Posterior vena cava (tissue), 2 donors: ENCODE measurements around the gene PAK5. TPM values are rescaled to one million over a fixed set of nuclear protein-coding genes. Genes with fewer than 3 reads are reported as not detected.

ENCODE experiments used
- DNase-seq: peaks from one replicate; pipeline ENCODE4 v3.0.0-alpha.2; 2020; ENCODE audit warnings: low spot score
- intact Hi-C, 2 donors: fragments of 100-400 bp; cut with DNase I; formaldehyde crosslinking; loops; one replicate each; pipeline versions ENCODE4 v1.14.1 to v1.14.2; 2022 to 2023
- total RNA-seq, 2 donors: library from RNA; stranded (reverse); fragmentation: NEBNext Ultra II Directional; extraction: Animal tissue kit (Norgen Biotek cat#: 25700); gene quantifications; one replicate each; pipeline ENCODE4 v1.2.1, GENCODE V29; 2021
- donor health status: DM: yes; HTN: yes; CAD: no.
- donor health status: DM: yes; HTN: yes; CAD: no.

Gene PAK5
- total RNA-seq, 2 donors from 2014 or later: not detected

DNA sequence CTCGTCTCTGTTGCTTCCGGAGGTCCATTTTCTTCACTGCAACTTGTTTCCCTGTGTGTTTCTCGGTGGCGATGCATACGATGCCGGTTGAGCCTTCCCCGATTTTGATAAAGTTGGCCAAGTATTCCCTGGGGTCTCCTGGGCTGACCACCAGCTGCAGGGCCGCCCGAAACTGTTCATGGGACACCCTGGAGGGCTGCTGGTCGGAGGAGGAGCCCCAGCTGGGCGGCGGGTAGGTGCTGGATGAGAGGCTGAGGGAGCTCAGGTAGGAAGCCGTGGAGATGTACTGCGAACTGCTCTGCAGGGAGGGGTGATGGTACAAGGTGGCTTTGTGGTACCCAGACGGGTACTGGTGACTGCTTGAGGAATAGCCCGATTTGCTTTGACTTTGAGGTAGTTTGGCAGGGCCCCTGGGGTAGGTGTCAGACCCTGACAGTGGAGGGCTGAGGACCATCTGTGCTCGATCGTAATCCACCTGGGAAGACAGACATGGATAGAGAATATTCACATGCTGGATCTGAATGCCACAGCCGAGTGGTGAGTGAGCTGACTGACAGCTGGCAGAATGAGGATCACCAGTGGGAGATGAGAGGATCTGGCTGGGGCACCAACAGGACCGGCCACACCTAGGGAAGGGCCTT is 272.8 kb downstream of the PAK5 start:
- no peak for DNase-seq
- intact Hi-C loops: no loop called here

DNA sequence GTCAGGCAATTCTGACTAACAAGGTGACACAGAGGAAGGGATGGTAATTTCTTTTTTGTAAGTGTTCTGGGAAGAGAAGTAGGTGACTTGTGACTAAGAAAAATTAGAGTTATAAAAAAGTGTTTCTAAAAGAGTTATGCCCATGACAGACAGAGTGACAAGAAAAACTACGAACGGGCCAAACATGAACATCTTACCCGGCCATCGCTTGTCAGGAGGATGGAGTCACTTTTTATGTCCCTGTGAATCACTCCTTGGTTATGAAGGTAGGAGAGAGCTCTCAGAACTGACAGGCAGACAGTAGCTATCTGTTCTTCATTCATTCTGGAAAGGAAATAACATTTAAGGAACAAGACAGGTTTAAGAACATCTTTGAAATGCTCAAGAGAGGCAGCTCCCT is 281.5 kb downstream of the PAK5 start:
- no peak for DNase-seq
- intact Hi-C loops: no loop called here

DNA sequence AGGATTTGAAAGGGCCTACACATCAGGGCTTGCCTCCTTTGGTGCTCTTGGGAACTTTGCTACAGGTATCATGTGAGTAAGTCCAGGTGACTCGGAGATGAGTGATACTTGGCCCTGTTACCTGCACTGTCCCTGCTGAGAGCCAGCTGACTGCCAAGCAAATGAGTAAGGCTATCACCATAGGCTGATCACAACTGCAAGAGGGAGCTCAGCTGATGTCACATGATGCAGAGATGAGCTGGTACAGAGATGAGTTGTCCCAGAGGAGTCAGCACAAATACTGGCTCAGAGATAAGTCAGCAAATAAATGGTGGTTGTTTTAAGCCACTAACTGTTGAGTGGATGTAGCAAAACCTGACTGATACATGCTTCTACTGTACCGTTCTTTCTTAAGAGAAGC is 283.1 kb downstream of the PAK5 start:
- no peak for DNase-seq
- intact Hi-C loops: no loop called here

DNA sequence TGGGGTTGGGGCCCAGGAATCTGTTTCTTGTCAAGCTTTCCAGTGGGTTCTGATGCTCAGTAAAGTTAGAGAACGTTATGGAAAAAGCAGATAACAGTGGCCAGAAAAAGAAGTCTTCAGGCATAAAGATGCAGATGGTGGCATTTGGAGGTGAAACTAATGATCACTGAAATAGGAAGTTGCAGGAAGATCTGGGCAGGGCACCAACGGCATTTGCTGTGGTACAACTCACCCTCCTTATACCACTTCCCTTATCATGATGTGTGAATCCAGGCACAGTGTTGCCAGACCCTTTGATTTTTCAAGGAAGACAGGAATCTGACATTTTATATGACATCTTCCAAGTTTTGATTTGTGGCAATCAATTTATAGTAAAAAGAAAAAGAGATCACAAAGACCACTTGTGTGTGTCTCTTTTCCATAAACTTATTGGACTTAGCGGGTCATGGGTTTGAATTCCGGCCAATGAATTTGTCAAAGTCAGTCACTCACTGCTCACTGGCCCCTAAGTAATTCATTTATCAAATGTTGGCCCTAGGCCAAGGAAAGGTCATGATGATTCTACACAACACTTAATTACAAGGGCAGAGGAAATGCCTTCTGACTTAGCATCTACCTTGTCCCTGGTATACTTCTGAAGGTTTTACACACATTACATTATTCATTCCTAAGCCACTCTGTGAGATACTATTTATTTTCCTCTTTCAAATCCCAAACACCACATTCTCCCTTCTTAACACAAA is 286.9 kb downstream of the PAK5 start:
- DNase-seq: no peak

DNA sequence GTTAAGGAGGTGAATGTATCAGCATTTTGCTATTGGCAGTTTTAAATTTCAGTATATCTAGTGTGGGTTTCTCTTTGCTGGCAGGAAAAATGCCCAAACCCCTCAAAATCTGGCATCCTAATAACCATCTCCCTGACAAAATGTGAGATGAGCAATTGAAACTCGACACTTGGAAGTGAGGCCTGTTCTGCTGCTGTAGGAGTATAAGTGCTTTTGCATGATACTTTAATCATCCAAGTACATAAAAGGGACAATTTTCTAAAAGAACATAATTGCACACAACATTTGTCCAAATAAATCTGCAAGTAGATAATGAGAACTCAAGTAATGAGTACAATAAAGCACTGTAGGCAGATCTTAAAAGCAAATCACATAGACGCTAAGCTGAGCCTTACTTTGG is 288.0 kb downstream of the PAK5 start:
- intact Hi-C loops: no loop called here
- no peak for DNase-seq

More for the DNA sequence above, 286.9 kb downstream of the PAK5 start:
- intact Hi-C loops: no loop called here

DNA sequence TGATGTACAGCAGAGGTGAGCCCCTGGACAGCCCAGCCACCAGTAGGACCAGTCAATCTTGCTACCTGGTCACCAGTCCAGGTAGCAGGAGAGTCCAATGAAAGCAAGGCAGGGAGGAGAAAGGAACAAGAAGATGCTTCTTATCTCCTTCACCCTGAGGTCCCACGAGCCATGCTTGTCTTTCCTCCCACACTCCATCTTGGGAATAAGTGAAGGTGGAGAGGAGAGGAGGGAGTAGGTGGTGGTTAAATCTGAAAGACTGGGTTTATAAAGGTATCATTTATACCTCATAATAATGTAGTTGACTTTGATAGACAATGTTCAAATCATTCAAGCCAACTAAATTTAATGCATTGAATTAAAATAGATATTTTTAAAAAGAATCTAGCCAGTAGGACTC is 288.6 kb downstream of the PAK5 start:
- intact Hi-C loops: no loop called here
- DNase-seq: no peak

DNA sequence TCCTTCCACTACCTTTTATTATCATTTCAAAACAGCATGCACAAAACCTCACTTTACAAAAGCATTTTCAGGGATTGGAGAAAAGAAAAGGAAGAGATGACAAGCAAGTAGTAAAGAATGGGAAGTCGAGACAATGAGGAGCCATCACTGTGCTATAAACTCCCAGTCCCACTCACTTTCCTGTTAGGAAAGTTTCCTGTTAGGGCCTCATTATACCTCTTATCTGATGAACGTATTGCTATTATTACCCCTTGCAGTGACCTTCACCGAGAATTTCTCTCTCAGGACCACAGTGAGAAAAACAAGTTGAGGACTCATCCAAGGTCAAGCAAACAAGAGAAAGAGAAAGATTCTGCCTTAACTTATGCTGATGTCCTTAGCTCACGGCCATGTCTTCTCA is 295.7 kb downstream of the PAK5 start:
- no peak for DNase-seq
- intact Hi-C loops: no loop called here

DNA sequence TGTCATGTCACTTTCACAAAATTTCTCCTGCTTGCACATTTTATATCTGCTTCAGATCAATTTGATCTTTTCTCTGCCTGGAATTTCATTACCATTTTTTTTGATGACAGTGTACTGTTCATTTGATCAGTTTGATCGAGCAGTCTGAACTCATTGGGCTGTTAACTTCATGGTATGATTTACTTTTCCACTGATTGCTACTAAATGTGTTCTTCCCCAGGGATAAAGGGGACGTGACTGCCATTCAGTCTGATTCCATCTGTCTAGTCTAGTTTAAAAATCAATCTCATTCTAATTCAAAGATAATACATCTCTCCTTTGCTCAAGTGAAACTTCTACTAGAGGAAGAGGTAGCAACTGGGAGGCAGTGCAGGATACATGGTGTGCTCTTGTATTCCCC is 303.4 kb downstream of the PAK5 start:
- intact Hi-C loops: no loop called here
- DNase-seq: no peak

DNA sequence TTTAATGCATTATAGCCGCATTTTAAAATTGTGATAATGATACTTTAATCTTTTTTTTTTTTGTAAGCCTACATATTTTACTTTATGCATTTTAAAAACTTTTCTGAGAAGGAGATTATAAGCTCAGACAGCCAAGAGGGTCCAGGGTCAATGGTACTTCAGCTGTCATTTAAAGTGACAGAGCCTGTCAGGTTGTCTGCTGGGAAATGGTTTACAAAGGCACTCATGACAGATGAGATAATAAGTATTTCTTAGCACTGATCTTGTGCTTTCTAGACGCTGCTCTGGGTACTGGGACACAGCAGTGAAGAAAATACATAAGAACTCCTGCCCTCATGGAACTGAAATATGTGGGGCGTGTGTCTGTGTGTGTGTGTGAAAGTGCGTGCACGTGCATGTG is 304.9 kb downstream of the PAK5 start:
- no peak for DNase-seq
- intact Hi-C loops: no loop called here

DNA sequence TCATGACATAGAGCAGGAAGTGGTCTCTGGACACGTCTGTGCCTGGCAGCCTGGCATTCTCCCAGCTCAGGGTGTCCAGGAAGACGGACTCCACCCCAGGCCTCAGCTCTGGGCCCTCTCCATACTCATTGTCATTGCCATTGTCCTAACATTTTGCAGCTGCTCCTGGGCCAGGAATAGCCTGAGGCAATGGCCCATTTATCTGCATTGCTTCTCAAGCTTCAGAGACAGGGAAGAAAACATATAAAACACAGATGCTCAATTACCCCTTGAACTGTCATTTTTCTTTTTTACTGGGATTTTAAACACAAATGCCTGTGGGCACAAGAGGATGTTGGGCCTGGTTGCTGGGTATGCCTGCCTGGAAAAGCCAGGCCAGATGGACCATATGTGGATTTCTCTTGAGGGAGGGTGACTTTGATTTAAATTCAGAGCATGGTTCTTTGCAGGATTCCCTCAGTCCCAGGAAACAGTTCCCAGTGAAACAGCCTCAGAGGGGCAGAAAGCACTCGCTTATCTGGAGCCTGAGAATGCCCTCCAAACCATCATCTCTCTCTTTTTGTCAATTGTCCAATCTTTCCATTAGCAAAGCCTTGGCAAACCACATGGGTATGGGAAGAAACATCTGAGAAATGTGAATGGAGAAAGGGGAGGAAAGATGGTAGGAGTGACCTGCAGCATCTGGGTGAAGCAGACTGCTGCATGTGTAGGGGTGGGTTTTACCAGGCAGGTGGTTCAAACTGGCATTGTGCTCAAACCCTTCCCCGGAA is 306.6 kb downstream of the PAK5 start:
- no peak for DNase-seq
- intact Hi-C loops: no loop called here

DNA sequence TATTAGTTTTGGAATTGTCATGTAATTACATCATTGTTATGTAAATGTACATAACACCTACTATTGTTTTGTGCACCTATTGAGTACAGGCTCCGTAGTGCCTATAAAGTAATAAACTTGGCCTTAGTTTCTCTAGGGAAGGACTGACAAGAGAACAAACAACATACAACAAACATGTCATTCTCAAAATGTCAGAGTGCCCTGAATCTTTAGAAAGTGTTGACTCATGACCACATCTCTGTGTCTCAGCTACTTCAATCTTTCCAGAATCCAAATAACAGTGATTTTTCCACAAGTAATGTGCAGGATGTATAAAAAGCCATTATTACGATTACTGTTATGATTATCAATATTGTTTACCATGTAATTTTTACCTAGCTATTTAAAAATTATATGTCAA is 307.3 kb downstream of the PAK5 start:
- intact Hi-C loops: no loop called here
- DNase-seq: no peak

DNA sequence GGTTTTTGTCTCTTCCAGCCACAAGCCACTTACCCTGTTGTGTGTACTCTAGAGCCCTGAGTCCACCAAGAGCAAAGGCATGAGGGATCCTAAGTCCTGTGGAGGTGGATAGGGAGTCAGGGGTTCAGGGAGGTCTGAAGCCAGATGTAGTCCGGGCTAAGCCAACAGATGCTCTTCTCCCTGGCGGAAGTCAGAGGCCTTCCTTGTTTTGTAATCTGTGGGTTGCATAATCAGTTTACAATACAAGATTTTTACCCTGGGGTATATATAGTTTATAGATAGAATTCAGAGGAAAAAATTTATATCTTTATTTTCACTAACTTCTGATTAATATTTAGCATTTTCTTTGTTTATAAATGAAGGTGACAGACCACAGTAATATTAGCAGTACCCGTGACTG is 315.2 kb downstream of the PAK5 start:
- DNase-seq: no peak
- intact Hi-C loops: loop anchor here in 1 of 2 donors (5.0 kb wide), 1 partner anchor 1576 kb away; no protein-coding TSS in a partner anchor

DNA sequence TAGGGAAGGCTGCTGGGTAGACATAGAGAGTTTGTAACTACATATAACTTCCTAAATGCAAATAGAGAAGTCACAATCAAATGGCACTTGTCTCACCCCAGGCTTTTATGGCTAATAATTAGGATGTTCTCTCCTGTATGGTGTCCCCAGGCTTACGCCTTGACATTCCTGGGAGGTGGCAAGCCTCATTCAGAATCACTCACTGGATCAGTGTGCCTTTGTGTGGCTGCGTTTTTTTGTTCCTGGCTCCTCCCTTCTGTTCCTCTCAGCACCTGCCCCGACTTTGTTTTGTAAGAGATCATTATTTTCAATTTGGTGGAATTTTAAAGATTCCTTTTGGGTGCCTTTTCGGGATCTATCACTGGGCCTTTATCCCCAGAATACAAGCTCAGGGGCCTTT is 318.8 kb downstream of the PAK5 start:
- intact Hi-C loops: loop anchor here in 1 of 2 donors (5.0 kb wide), 1 partner anchor 1573 kb away; no protein-coding TSS in a partner anchor
- no peak for DNase-seq

DNA sequence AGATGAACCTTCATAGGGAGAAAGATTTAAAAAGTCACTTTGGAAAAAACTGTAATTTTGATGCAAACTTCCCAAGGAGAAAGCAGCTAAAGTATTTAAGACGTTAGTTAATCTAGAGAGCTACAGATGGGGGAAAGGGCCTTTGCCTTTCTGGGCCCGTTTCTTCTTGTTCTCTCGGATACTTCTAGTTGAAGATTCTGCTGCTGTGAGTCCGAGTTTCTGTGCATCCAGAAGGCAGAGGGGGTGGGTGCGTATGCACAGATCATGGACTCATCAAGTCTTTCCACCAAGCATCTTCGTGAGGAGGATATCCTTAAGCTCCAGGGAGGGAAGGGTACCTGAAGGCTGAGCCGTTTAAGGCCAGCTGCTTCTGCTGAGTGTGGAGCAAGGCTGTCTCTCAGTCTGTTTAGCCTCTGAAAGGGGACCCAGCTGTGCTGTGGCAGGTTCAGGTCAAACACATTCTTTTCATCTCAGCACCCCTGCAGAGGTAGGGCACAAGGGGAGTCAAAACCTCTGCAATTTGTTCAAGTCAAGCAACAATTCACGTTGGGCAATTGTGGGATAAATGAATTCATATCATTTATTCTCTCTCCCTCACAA is 320.2 kb downstream of the PAK5 start:
- DNase-seq: no peak
- intact Hi-C loops: loop anchor here in 1 of 2 donors (1.0 kb wide), 1 partner anchor 15 kb away; no protein-coding TSS in a partner anchor

DNA sequence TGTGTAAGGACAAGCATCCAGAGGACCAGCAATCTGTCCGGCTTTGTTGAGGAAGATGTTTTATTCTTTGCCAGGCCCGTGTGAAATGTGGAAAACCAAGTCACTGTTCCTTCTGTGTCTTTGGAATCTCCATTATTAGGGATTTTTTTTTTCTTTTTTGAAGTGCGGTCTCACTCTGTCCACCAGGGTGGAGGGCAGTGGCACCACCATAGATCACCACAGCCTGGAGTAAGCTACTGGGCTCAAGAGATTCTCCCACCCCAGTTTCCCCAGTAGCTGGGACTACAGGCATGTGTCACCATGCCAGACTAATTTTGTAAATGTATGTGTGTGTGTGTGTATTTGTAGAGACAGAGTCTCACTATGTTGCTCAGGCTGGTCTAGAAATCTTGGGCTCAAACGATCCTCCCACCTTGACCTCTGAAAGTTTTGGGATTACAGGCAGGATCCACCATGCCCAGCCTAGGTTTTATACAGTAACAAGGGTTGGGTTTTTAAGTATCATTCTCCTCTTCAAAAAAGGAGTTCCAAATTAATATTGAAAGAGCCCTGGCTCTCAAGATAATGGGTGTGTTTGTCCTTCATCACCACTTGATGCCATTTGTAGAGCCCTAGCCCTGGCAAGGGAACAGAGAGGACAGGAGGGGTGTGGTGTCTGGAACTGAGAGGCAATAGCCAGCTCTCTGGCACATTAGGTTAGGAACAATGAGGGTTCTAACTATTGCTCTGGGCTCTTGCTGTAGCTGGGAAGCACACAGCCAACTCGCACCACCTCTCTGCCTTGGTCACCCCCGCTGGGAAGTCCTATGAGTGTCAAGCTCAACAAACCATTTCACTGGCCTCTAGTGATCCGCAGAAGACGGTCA is 321.3 kb downstream of the PAK5 start:
- intact Hi-C loops: loop anchor here in 1 of 2 donors (1.0 kb wide), 1 partner anchor 14 kb away; no protein-coding TSS in a partner anchor
- no peak for DNase-seq

DNA sequence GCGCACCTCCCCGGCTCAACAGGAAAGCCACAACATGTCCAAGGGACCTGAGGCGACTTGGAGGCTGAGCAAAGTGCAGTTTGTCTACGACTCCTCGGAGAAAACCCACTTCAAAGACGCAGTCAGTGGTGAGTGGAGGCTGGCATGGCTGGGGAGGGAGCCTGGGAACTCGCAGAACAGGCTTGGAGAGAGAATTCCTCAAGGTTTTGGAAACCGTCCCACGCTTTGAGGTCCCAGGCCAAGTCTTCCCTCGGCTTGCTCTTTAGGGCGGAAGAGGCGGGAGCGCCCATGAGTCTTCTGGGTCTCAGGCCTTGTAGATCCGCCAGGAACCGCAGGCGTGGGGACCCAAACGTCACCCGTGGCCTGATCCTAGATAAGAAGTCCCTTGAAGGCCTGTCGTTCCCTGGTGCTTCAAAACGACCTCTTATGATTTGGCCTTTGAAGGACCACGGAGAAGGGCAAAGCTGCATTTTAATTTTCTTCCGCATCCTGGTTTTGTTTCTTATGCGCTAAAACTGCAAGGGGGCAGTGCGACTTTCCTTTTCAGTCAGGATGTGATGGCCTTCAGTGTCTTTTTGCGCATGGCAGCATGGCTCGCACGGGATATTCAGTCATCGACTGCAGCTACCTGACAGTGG is 322.5 kb downstream of the PAK5 start:
- DNase-seq: no peak
- intact Hi-C loops: no loop called here

DNA sequence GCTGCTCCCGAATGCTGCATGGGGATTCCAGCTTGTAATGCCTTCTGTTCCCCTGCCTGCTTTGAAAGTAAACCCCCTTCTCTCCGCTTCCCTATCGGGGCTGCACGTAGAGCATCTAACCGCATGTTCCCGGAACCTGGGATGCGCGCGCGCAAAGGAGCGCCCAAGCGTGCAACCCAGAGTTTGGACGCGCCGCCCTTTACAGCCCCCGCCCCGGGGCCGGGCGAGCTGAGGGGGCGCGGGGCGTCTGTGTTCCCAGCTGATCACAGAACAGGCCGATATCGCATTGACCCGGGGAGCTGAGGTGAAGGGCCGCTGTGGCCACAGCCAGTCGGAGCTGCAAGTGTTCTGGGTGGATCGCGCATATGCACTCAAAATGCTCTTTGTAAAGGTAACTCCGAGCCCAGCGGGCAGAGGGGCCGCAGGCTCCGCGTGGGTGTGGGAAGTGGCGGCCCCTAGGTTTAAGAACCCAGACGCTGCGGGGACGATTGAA is 323.1 kb downstream of the PAK5 start:
- intact Hi-C loops: no loop called here
- DNase-seq: no peak

DNA sequence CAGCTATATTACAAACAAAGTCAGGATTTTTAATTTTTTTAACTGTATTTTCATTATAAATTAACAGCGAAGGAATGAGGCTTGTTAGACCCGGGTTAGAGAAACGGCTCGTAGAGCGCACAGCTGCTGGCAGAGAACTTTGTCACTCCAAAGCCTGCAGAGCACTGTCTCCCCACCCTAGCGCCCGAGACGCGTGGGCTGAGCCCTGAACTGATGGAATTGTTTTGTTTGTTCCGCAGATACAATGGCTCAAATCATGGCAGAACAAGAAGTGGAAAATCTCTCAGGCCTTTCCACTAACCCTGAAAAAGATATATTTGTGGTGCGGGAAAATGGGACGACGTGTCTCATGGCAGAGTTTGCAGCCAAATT is 323.7 kb downstream of the PAK5 start:
- DNase-seq: no peak
- intact Hi-C loops: no loop called here
